ENCODE measurements around the gene COL5A1.

The COL5A1 gene

GRCh38 chr9:134730011-134730760 lies 88.6 kb downstream of the COL5A1 start:
- FAIRE-seq: no peak

- no peak for FAIRE-seq
Measured at GRCh38 chr9:134730761-134731496, 89.3 kb downstream of the COL5A1 start.

GRCh38 chr9:134731497-134732391 lies 90.1 kb downstream of the COL5A1 start:
- no peak for FAIRE-seq

GRCh38 chr9:134732392-134733110 lies 90.9 kb downstream of the COL5A1 start:
- no peak for FAIRE-seq

- FAIRE-seq: no peak
Measured at GRCh38 chr9:134733480-134734232, 92.1 kb downstream of the COL5A1 start.

GRCh38 chr9:134734270-134734669 lies 92.7 kb downstream of the COL5A1 start:
- no peak for FAIRE-seq

GRCh38 chr9:134735441-134736175 lies 94.0 kb downstream of the COL5A1 start:
- no peak for FAIRE-seq

GRCh38 chr9:134736791-134737497 lies 95.3 kb downstream of the COL5A1 start:
- FAIRE-seq: no peak

GRCh38 chr9:134737842-134738580 lies 96.4 kb downstream of the COL5A1 start:
- no peak for FAIRE-seq

GRCh38 chr9:134738869-134739659 lies 97.5 kb downstream of the COL5A1 start:
- no peak for FAIRE-seq

- FAIRE-seq: no peak
Measured at GRCh38 chr9:134739660-134739968, 98.0 kb downstream of the COL5A1 start.

GRCh38 chr9:134740071-134740470 lies 98.5 kb downstream of the COL5A1 start:
- no peak for FAIRE-seq

GRCh38 chr9:134741846-134742245 lies 100.2 kb downstream of the COL5A1 start:
- FAIRE-seq: no peak

- FAIRE-seq: no peak
Measured at GRCh38 chr9:134742822-134743535, 101.4 kb downstream of the COL5A1 start.

GRCh38 chr9:134743853-134744252 lies 102.2 kb downstream of the COL5A1 start:
- FAIRE-seq: no peak

- FAIRE-seq: no peak
Measured at GRCh38 chr9:134744385-134745295, 103.0 kb downstream of the COL5A1 start.

- FAIRE-seq: no peak
Measured at GRCh38 chr9:134747951-134748489, 106.4 kb downstream of the COL5A1 start.
